Activated naive CD8-positive, alpha-beta T cell (primary cell): Measurements from ENCODE around the gene ITFG2.
"Not testable (repeated sequence)": the region's sequence is repeated elsewhere in the genome, so short reads cannot be mapped to it uniquely, and the experiment has no call there.

Experiments
- H3K27ac Mint-ChIP-seq: one replicate; pipeline ENCODE4 v1.8.0; 2021; ENCODE audit warnings: mixed read lengths
- H3K27me3 Mint-ChIP-seq: one replicate; pipeline ENCODE4 v1.8.0; 2021; ENCODE audit warnings: mixed read lengths
- H3K36me3 Mint-ChIP-seq: one replicate; pipeline ENCODE4 v1.8.0; 2021; ENCODE audit warnings: mixed read lengths
- H3K4me1 Mint-ChIP-seq: one replicate; pipeline ENCODE4 v1.8.0; 2021; ENCODE audit warnings: low read depth, mixed read lengths
- H3K4me3 Mint-ChIP-seq: one replicate; pipeline ENCODE4 v1.8.0; 2021; ENCODE audit warnings: mild to moderate bottlenecking, mixed read lengths
- H3K9me3 Mint-ChIP-seq: one replicate; pipeline ENCODE4 v1.8.0; 2021; ENCODE audit warnings: low read depth, mixed read lengths

ITFG2 gene

GRCh38 chr12:2812290-2813213, at the start of gene ITFG2:
ITFG2 (plus strand) TSS chr12:2812668; CDS start chr12:2812761, 93 bp downstream.
- Mint-ChIP-seq H3K4me3 (peak within 1 kb of the TSS; percentile 100), H3K4me1 (peaks cover 28% of the 10 kb centered on the region), H3K27me3 (no peaks in the 10 kb centered on the region), H3K36me3 (peaks cover 2% of the 10 kb centered on the region), H3K27ac (peak within 1 kb of the TSS; percentile 99), H3K9me3 (no peaks in the 10 kb centered on the region)

- Mint-ChIP-seq H3K4me1 (peaks cover 1% of the 10 kb centered on the region), H3K27me3 (no peaks in the 10 kb centered on the region), H3K27ac (no peak overlapping the region), H3K9me3 (no peaks in the 10 kb centered on the region), H3K4me3 (no peak overlapping the region), H3K36me3 (peaks cover 5% of the 10 kb centered on the region)
These were observed 48.1 kb upstream of the ITFG2 start for GRCh38 chr12:2764398-2764797.

GRCh38 chr12:2765052-2765451, 47.4 kb upstream of the ITFG2 start:
- Mint-ChIP-seq H3K36me3 (peaks cover 5% of the 10 kb centered on the region), H3K9me3 (no peaks in the 10 kb centered on the region), H3K27me3 (no peaks in the 10 kb centered on the region), H3K27ac (no peak overlapping the region), H3K4me3 (no peak overlapping the region), H3K4me1 (peaks cover 1% of the 10 kb centered on the region)

- Mint-ChIP-seq H3K27ac (no peak overlapping the region), H3K4me1 (peaks cover 1% of the 10 kb centered on the region), H3K9me3 (no peaks in the 10 kb centered on the region), H3K36me3 (peaks cover 7% of the 10 kb centered on the region), H3K4me3 (no peak overlapping the region), H3K27me3 (no peaks in the 10 kb centered on the region)
These were observed 46.9 kb upstream of the ITFG2 start for GRCh38 chr12:2765608-2766007.

GRCh38 chr12:2768224-2768961, 44.1 kb upstream of the ITFG2 start:
- Mint-ChIP-seq H3K4me3 (no peak overlapping the region), H3K4me1 (peaks cover 1% of the 10 kb centered on the region), H3K27ac (no peak overlapping the region), H3K36me3 (peaks cover 4% of the 10 kb centered on the region), H3K9me3 (no peaks in the 10 kb centered on the region), H3K27me3 (no peaks in the 10 kb centered on the region)

- no peak overlapping the region for H3K27ac Mint-ChIP-seq
- no peaks in the 10 kb centered on the region for H3K27me3 Mint-ChIP-seq
- no peaks in the 10 kb centered on the region for H3K9me3 Mint-ChIP-seq
- peaks cover 4% of the 10 kb centered on the region for H3K36me3 Mint-ChIP-seq
- H3K4me3 Mint-ChIP-seq: no peak overlapping the region
- peaks cover 1% of the 10 kb centered on the region for H3K4me1 Mint-ChIP-seq
These were observed 42.5 kb upstream of the ITFG2 start for GRCh38 chr12:2769866-2770533.

GRCh38 chr12:2770544-2770943, 41.9 kb upstream of the ITFG2 start:
- H3K36me3 Mint-ChIP-seq: not testable (repeated sequence)

GRCh38 chr12:2772370-2772769, 40.1 kb upstream of the ITFG2 start:
- Mint-ChIP-seq H3K27me3 (no peaks in the 10 kb centered on the region), H3K4me3 (no peak overlapping the region), H3K9me3 (no peaks in the 10 kb centered on the region), H3K4me1 (peaks cover 1% of the 10 kb centered on the region), H3K36me3 (peaks cover 4% of the 10 kb centered on the region), H3K27ac (no peak overlapping the region)

More at GRCh38 chr12:2770544-2770943, 41.9 kb upstream of the ITFG2 start:
- H3K27ac Mint-ChIP-seq, H3K27me3 Mint-ChIP-seq, H3K4me1 Mint-ChIP-seq, H3K4me3 Mint-ChIP-seq, H3K9me3 Mint-ChIP-seq: not testable (repeated sequence)

GRCh38 chr12:2773199-2773875, 39.1 kb upstream of the ITFG2 start:
- no peaks in the 10 kb centered on the region for H3K9me3 Mint-ChIP-seq
- peaks cover 4% of the 10 kb centered on the region for H3K36me3 Mint-ChIP-seq
- no peaks in the 10 kb centered on the region for H3K27me3 Mint-ChIP-seq
- H3K27ac Mint-ChIP-seq: no peak overlapping the region
- peaks cover 1% of the 10 kb centered on the region for H3K4me1 Mint-ChIP-seq
- no peak overlapping the region for H3K4me3 Mint-ChIP-seq

GRCh38 chr12:2775431-2775830, 37.0 kb upstream of the ITFG2 start:
- Mint-ChIP-seq H3K36me3 (peaks cover 3% of the 10 kb centered on the region), H3K27me3 (no peaks in the 10 kb centered on the region), H3K4me3 (no peak overlapping the region), H3K4me1 (no peaks in the 10 kb centered on the region), H3K9me3 (no peaks in the 10 kb centered on the region), H3K27ac (no peak overlapping the region)

GRCh38 chr12:2776129-2776806, 36.2 kb upstream of the ITFG2 start:
- Mint-ChIP-seq H3K27ac (no peak overlapping the region), H3K36me3 (no peaks in the 10 kb centered on the region), H3K9me3 (no peaks in the 10 kb centered on the region), H3K27me3 (no peaks in the 10 kb centered on the region), H3K4me3 (no peak overlapping the region), H3K4me1 (no peaks in the 10 kb centered on the region)

GRCh38 chr12:2779281-2779680, 33.2 kb upstream of the ITFG2 start:
- no peaks in the 10 kb centered on the region for H3K36me3 Mint-ChIP-seq
- no peaks in the 10 kb centered on the region for H3K9me3 Mint-ChIP-seq
- peaks cover 8% of the 10 kb centered on the region for H3K4me1 Mint-ChIP-seq
- H3K4me3 Mint-ChIP-seq: no peak overlapping the region
- no peak overlapping the region for H3K27ac Mint-ChIP-seq
- H3K27me3 Mint-ChIP-seq: peaks cover 9% of the 10 kb centered on the region

- Mint-ChIP-seq H3K27ac (no peak overlapping the region), H3K27me3 (peaks cover 11% of the 10 kb centered on the region), H3K36me3 (no peaks in the 10 kb centered on the region), H3K4me3 (peak overlapping the region; percentile 82), H3K4me1 (peaks cover 11% of the 10 kb centered on the region), H3K9me3 (no peaks in the 10 kb centered on the region)
These were observed 28.4 kb upstream of the ITFG2 start for GRCh38 chr12:2783936-2784600.

- peaks cover 11% of the 10 kb centered on the region for H3K4me1 Mint-ChIP-seq
- no peak overlapping the region for H3K4me3 Mint-ChIP-seq
- no peak overlapping the region for H3K27ac Mint-ChIP-seq
- no peaks in the 10 kb centered on the region for H3K36me3 Mint-ChIP-seq
- no peaks in the 10 kb centered on the region for H3K9me3 Mint-ChIP-seq
- H3K27me3 Mint-ChIP-seq: peaks cover 11% of the 10 kb centered on the region
These were observed 27.5 kb upstream of the ITFG2 start for GRCh38 chr12:2785017-2785416.
